ENCODE data around the gene WDR27. TPM values are rescaled to one million over a fixed set of nuclear protein-coding genes. Genes with fewer than 3 reads are reported as not detected.

The WDR27 gene
- total RNA-seq, 2 experiments from 2014 or later, result 77.2 to 108 TPM

DNA sequence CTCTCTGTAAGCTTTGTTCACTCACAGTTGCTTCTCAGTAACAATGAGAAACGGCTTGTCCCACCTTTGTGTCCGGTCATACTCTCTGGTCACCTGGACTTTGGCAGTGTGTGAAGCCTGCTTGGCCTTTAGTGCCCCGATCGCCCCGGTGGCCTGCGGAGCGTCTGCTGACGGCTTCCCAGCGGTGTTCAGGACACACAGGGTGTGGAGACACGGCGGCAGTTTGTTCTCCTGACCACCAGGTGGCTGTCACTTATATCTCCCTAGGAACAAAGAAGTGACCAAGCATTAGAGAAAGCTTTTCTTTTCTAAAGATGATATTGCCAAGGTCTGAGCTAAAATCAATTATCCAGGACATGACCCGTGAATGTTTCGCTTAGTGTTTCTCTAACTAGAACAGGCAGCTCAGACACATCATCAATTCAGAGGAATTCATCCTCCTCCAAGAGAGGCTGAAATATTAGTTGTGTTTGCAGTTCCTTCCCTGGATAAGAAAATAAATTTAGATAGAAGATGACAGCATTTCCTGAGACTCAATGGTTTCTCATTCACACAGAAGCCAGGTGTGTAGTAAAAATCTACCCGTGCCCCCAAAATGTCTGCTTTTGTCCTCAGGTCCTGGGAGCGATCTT, 280.8 kb downstream of the WDR27 start:
- no peak overlapping the region for H3K4me3 ChIP-seq (ENCODE audit: low read depth, low read length, poor library complexity, severe bottlenecking)
- H4K20me1 ChIP-seq (ENCODE audit: insufficient read depth, low read length), result no peaks in the 10 kb centered on the region
- no peak overlapping the region for H3K27ac ChIP-seq (ENCODE audit: low read depth, low read length, poor library complexity, severe bottlenecking)
- no peaks in the 10 kb centered on the region for H3K4me1 ChIP-seq (ENCODE audit: insufficient read depth, low read length, poor library complexity, severe bottlenecking)
- CTCF ChIA-PET (ENCODE audit: unreplicated experiment), result no interaction called here
- no peak overlapping the region for H3K4me2 ChIP-seq (ENCODE audit: low read length)
- no peaks in the 10 kb centered on the region for H3K9me3 ChIP-seq (ENCODE audit: low read length)
- no peak overlapping the region for H2AFZ ChIP-seq (ENCODE audit: low read length)
- H3K79me2 ChIP-seq (ENCODE audit: insufficient read depth, low read depth, low read length), result no peaks in the 10 kb centered on the region
- no peaks in the 10 kb centered on the region for H3K9me2 ChIP-seq (ENCODE audit: insufficient read depth, low read length)
- no peaks in the 10 kb centered on the region for H3K36me3 ChIP-seq (ENCODE audit: insufficient read depth, low read length)
- TF ChIP-seq EZH2phosphoT487 (IDR thresholded peaks at IDR 0.05; ENCODE audit: borderline replicate concordance, low read depth, low read length), result no peak
- TF ChIP-seq, protein P1, sequence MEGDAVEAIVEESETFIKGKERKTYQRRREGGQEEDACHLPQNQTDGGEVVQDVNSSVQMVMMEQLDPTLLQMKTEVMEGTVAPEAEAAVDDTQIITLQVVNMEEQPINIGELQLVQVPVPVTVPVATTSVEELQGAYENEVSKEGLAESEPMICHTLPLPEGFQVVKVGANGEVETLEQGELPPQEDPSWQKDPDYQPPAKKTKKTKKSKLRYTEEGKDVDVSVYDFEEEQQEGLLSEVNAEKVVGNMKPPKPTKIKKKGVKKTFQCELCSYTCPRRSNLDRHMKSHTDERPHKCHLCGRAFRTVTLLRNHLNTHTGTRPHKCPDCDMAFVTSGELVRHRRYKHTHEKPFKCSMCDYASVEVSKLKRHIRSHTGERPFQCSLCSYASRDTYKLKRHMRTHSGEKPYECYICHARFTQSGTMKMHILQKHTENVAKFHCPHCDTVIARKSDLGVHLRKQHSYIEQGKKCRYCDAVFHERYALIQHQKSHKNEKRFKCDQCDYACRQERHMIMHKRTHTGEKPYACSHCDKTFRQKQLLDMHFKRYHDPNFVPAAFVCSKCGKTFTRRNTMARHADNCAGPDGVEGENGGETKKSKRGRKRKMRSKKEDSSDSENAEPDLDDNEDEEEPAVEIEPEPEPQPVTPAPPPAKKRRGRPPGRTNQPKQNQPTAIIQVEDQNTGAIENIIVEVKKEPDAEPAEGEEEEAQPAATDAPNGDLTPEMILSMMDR (conservative IDR thresholded peaks at IDR 0.05; ENCODE audit: low read length), result peak; percentile 39; the same call in 1 of the 2 replicates
- DNase-seq (ENCODE audit: low spot score), result peak; percentile 1
- POLR2A ChIA-PET, result no interaction called here
- no TSS peak for BruUV-seq (replicated peaks)
- intact Hi-C loops (cut with micrococcal nuclease; ENCODE audit: unreplicated experiment), result no loop called here

DNA sequence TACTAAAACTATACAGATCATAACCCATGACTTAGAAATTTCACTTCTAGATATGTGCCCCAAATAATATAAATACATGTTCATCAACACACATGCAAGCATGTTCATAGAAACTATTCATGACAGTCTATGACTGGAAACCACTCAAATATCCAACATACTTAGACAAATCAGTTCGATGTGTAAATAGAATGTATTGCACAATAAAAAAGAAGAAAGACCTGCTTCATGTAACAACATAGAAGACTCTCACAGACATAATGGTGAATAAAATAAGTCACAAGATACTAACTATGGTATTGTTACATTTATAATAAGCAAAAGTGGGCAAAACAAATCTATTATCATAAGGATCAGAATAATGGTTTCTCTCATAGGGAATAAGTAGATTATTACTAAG, 284.7 kb downstream of the WDR27 start:
- Histone ChIP-seq H3K36me3 (ENCODE audit: insufficient read depth, low read length) (no peaks in the 10 kb centered on the region), H3K9me3 (ENCODE audit: low read length) (0 out of 2 replicates have a peak, but pooled peaks cover 7% of the 10 kb centered on the region), H3K79me2 (ENCODE audit: insufficient read depth, low read depth, low read length) (no peaks in the 10 kb centered on the region), H4K20me1 (ENCODE audit: insufficient read depth, low read length) (no peaks in the 10 kb centered on the region), H3K9me2 (ENCODE audit: insufficient read depth, low read length) (no peaks in the 10 kb centered on the region), H3K4me2 (ENCODE audit: low read length) (no peak overlapping the region), H3K4me1 (ENCODE audit: insufficient read depth, low read length, poor library complexity, severe bottlenecking) (no peaks in the 10 kb centered on the region), H3K27ac (ENCODE audit: low read depth, low read length, poor library complexity, severe bottlenecking) (no peak overlapping the region), H2AFZ (ENCODE audit: low read length) (no peak overlapping the region), H3K4me3 (ENCODE audit: low read depth, low read length, poor library complexity, severe bottlenecking) (no peak overlapping the region)
- BruUV-seq (replicated peaks), result no TSS peak
- ChIA-PET POLR2A (no interaction called here), CTCF (ENCODE audit: unreplicated experiment) (no interaction called here)
- DNase-seq (ENCODE audit: low spot score), result no peak
- TF ChIP-seq EZH2phosphoT487 (IDR thresholded peaks at IDR 0.05; ENCODE audit: borderline replicate concordance, low read depth, low read length), result no peak
- TF ChIP-seq, protein P1 (conservative IDR thresholded peaks at IDR 0.05; ENCODE audit: low read length), result no peak
- intact Hi-C loops (cut with micrococcal nuclease; ENCODE audit: unreplicated experiment), result no loop called here

DNA sequence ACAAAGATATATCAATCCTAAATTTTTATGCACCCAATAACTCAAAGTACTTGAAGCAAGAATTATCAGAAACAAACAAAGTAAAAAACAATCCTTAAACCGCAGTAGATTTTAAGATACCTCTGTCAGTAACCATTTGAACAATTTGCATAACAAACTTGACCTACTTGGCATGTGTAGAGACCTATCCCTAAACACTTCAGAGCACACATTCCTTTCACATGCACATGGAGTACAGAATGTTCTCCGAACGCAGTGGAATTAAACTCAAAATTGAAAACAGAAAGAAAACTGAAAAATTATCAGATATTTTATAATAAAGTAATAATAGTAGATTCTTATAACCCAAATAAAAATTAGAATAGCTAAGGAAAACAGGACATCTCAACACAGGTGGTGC, 285.6 kb downstream of the WDR27 start:
- CTCF ChIA-PET (ENCODE audit: unreplicated experiment), result no interaction called here
- Histone ChIP-seq H3K9me3 (ENCODE audit: low read length) (0 out of 2 replicates have a peak, but pooled peaks cover 7% of the 10 kb centered on the region), H3K9me2 (ENCODE audit: insufficient read depth, low read length) (no peaks in the 10 kb centered on the region), H3K4me2 (ENCODE audit: low read length) (no peak overlapping the region), H3K79me2 (ENCODE audit: insufficient read depth, low read depth, low read length) (no peaks in the 10 kb centered on the region), H4K20me1 (ENCODE audit: insufficient read depth, low read length) (no peaks in the 10 kb centered on the region), H3K4me1 (ENCODE audit: insufficient read depth, low read length, poor library complexity, severe bottlenecking) (no peaks in the 10 kb centered on the region), H3K4me3 (ENCODE audit: low read depth, low read length, poor library complexity, severe bottlenecking) (no peak overlapping the region), H3K36me3 (ENCODE audit: insufficient read depth, low read length) (no peaks in the 10 kb centered on the region), H2AFZ (ENCODE audit: low read length) (no peak overlapping the region), H3K27ac (ENCODE audit: low read depth, low read length, poor library complexity, severe bottlenecking) (no peak overlapping the region)
- intact Hi-C loops (cut with micrococcal nuclease; ENCODE audit: unreplicated experiment), result no loop called here
- POLR2A ChIA-PET, result no interaction called here
- TF ChIP-seq, protein P1 (conservative IDR thresholded peaks at IDR 0.05; ENCODE audit: low read length), result no peak
- TF ChIP-seq EZH2phosphoT487 (IDR thresholded peaks at IDR 0.05; ENCODE audit: borderline replicate concordance, low read depth, low read length), result no peak
- BruUV-seq (replicated peaks), result no TSS peak
- no peak for DNase-seq (ENCODE audit: low spot score)
